ENCODE results near the gene ROR2. TPM values are rescaled to one million over a fixed set of nuclear protein-coding genes. Genes with fewer than 3 reads are reported as not detected.

ROR2 gene
- total RNA-seq, 6 experiments from 2014 or later, result 0.09 TPM; not detected in 5

DNA sequence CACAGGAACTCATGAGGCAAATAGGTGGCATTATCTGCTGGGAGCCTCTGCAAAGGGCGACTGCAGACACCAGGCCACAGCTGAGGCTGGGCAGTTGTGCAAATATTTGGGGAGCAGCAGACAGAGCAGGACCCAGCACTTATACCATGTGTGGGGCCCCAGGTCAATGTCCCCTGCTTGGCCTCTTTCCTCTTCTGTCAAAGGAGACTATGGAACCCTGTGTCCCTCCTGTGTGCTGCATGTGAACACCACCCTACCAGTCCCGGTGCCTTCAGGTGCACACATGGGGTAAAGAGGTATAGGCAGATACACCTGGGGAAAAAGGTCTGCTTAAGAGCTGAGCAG, 50.8 kb downstream of the ROR2 start:
- DNase-seq, result no peak
- no peak overlapping the region for H3K27ac Mint-ChIP-seq
- H3K4me1 Mint-ChIP-seq (ENCODE audit: low read depth), result no peaks in the 10 kb centered on the region; the same call in 1 of the 2 replicates
- peaks cover 14% of the 10 kb centered on the region for H3K27me3 Mint-ChIP-seq (ENCODE audit: insufficient read depth)
- H3K4me3 Mint-ChIP-seq, result no peak overlapping the region
- no peaks in the 10 kb centered on the region for H3K9me3 Mint-ChIP-seq
- H3K36me3 Mint-ChIP-seq (ENCODE audit: low read depth), result no peaks in the 10 kb centered on the region
- TF ChIP-seq, protein P1, sequence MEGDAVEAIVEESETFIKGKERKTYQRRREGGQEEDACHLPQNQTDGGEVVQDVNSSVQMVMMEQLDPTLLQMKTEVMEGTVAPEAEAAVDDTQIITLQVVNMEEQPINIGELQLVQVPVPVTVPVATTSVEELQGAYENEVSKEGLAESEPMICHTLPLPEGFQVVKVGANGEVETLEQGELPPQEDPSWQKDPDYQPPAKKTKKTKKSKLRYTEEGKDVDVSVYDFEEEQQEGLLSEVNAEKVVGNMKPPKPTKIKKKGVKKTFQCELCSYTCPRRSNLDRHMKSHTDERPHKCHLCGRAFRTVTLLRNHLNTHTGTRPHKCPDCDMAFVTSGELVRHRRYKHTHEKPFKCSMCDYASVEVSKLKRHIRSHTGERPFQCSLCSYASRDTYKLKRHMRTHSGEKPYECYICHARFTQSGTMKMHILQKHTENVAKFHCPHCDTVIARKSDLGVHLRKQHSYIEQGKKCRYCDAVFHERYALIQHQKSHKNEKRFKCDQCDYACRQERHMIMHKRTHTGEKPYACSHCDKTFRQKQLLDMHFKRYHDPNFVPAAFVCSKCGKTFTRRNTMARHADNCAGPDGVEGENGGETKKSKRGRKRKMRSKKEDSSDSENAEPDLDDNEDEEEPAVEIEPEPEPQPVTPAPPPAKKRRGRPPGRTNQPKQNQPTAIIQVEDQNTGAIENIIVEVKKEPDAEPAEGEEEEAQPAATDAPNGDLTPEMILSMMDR (IDR thresholded peaks at IDR 0.05), result no peak

DNA sequence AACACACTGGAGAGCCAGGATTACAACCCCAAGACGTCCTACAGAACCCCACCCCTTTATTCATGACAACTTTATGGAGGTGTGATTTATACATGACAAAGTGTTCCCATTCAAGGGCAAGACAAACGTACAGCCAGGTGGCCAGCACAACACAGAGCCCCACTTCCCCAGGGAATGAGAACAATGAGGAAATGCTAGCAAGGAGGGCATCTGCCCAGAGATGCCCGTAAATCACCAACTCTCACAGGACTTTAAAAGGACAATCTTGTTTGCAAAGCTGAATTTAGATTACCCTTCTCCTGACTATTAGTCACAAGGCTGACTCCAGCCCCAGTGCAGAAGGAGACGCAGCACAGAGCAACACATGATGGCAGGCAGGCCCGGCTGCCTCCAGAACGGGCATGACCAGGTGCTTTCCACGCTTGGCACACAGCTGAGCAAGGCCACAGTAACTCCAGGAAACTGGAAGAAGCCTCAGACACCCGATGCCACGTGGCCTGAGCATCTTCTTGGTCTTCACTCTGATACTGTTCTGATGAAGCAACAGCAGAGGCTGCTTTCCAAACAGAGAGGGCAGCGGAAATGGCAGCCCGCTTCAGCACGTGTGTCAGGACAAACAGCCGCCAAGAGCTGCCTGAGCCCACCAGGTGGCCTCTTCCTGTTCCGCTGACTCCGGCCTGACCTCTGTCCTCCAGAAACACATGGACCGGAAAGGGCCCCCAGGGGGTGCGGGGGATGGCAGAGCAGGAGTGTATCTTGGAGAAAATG, 51.4 kb downstream of the ROR2 start:
- H3K4me1 Mint-ChIP-seq (ENCODE audit: low read depth), result no peaks in the 10 kb centered on the region; the same call in 1 of the 2 replicates
- no peak for DNase-seq
- no peak overlapping the region for H3K4me3 Mint-ChIP-seq

DNA sequence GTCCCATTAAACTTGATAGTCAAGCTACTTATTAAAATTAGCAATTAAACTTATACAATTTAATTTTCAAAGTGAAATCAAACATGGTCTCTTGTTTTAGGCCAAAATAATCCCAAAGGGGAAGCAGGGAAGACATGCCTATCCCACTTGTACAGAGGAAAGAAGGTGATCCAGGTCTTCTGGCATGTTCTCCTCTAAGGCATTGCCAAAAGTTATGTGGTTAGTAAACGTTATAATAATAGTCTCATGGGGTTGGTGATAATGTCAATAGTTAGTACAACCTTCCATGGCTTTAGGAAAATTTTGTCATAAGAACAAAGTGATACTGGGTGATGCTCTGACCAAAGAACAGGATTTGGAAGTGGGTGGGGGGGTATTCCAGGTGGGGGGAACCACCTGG, 52.8 kb downstream of the ROR2 start:
- Mint-ChIP-seq H3K27ac (no peak overlapping the region), H3K4me1 (ENCODE audit: low read depth) (no peaks in the 10 kb centered on the region; the same call in 1 of the 2 replicates), H3K4me3 (no peak overlapping the region), H3K27me3 (ENCODE audit: insufficient read depth) (peaks cover 18% of the 10 kb centered on the region), H3K36me3 (ENCODE audit: low read depth) (no peaks in the 10 kb centered on the region), H3K9me3 (no peaks in the 10 kb centered on the region)
- DNase-seq, result no peak
- TF ChIP-seq, protein P1 (IDR thresholded peaks at IDR 0.05), result no peak

More for the DNA sequence above, 51.4 kb downstream of the ROR2 start:
- H3K36me3 Mint-ChIP-seq (ENCODE audit: low read depth), result no peaks in the 10 kb centered on the region
- no peaks in the 10 kb centered on the region for H3K9me3 Mint-ChIP-seq
- H3K27ac Mint-ChIP-seq, result no peak overlapping the region
- TF ChIP-seq, protein P1 (IDR thresholded peaks at IDR 0.05), result no peak
- peaks cover 17% of the 10 kb centered on the region for H3K27me3 Mint-ChIP-seq (ENCODE audit: insufficient read depth)

DNA sequence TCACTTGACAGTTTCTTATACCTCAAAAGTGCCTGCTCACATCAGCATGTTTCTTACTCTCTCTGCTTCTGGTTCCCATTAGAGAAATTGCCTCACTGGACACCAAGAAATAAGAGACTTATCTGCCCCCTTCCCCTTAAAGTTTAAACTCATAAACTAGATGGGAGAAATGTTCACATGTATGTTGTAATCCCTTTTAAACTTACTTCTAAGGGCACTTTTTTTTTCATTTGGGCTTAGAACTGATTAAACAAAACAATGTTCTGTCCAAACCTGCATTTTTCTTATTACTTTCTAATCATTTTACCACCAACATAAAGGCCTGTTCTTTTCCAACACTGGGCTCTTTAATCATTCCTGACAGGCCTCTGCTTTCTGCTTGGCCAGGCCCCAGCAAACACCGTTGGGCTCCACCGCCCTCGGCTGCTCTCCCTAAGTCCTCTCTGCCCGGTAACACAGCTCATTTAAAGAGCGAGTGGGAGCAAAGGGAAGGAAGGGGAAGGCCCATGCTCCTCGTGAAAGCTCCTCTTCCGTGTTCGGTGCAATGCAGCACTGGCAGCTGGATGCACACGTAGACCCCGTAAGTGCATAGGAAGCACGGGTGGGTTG, 53.4 kb downstream of the ROR2 start:
- Mint-ChIP-seq H3K27ac (no peak overlapping the region), H3K27me3 (ENCODE audit: insufficient read depth) (peaks cover 18% of the 10 kb centered on the region), H3K9me3 (no peaks in the 10 kb centered on the region), H3K4me3 (no peak overlapping the region), H3K4me1 (ENCODE audit: low read depth) (no peaks in the 10 kb centered on the region; the same call in 1 of the 2 replicates), H3K36me3 (ENCODE audit: low read depth) (no peaks in the 10 kb centered on the region)
- no peak for DNase-seq
- TF ChIP-seq, protein P1 (IDR thresholded peaks at IDR 0.05), result no peak

DNA sequence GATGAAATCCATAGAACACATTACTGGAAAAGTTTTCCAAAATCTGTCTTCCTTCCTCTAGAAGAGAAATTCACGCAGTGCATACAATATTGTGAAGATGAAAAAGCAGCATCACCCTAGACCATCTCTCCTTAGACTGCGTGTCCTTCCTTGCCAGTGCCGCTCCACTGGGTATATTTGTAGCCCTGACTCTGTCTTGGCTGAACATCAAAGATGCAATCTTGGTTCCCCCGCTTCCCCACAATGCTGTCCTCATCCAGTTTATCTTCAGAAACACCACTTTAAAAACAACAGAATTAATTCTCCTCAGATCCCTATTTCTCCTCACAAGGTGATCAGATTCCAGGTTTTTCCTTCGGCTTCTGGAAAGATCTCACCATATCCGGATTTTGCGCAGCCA, 53.9 kb downstream of the ROR2 start:
- no peak overlapping the region for H3K27ac Mint-ChIP-seq
- H3K9me3 Mint-ChIP-seq, result no peaks in the 10 kb centered on the region
- H3K36me3 Mint-ChIP-seq (ENCODE audit: low read depth), result no peaks in the 10 kb centered on the region
- TF ChIP-seq, protein P1 (IDR thresholded peaks at IDR 0.05), result no peak
- H3K27me3 Mint-ChIP-seq (ENCODE audit: insufficient read depth), result peaks cover 15% of the 10 kb centered on the region
- H3K4me3 Mint-ChIP-seq, result no peak overlapping the region
- no peaks in the 10 kb centered on the region; the same call in 1 of the 2 replicates for H3K4me1 Mint-ChIP-seq (ENCODE audit: low read depth)
- no peak for DNase-seq

Measured in HFFc6 (cell line).